ENCODE measurements around the gene SCG3.
A peak's percentile ranks its signal among the peaks of the same experiment; 100 is the strongest.

Gene SCG3

GRCh38 chr15:51735228-51736010 is 54.1 kb downstream of the SCG3 start:
- DNase-seq (ENCODE audit: low spot score) = no peak
- TF ChIP-seq CTCF (IDR thresholded peaks at IDR 0.05; ENCODE audit: borderline replicate concordance, control extremely low read depth, extremely low read depth, insufficient read depth, missing control alignments) = peak; percentile 33
- in situ Hi-C loops (cut with MboI; ENCODE audit: low sequenced_read_pairs, unreplicated experiment) = no loop called here

- in situ Hi-C loops (cut with MboI; ENCODE audit: low sequenced_read_pairs, unreplicated experiment) = no loop called here
- no peak for DNase-seq (ENCODE audit: low spot score)
These were observed 54.8 kb downstream of the SCG3 start for GRCh38 chr15:51736069-51736468.

GRCh38 chr15:51736751-51737521 is 55.6 kb downstream of the SCG3 start:
- no peak for TF ChIP-seq CTCF (IDR thresholded peaks at IDR 0.05; ENCODE audit: borderline replicate concordance, control extremely low read depth, extremely low read depth, insufficient read depth, missing control alignments)
- peak; percentile 57 for DNase-seq (ENCODE audit: low spot score)
- in situ Hi-C loops (cut with MboI; ENCODE audit: low sequenced_read_pairs, unreplicated experiment) = no loop called here

More at GRCh38 chr15:51736069-51736468, 54.8 kb downstream of the SCG3 start:
- TF ChIP-seq CTCF (IDR thresholded peaks at IDR 0.05; ENCODE audit: borderline replicate concordance, control extremely low read depth, extremely low read depth, insufficient read depth, missing control alignments) = no peak

- TF ChIP-seq CTCF (IDR thresholded peaks at IDR 0.05; ENCODE audit: borderline replicate concordance, control extremely low read depth, extremely low read depth, insufficient read depth, missing control alignments) = no peak
- DNase-seq (ENCODE audit: low spot score) = peak; percentile 79
- in situ Hi-C loops (cut with MboI; ENCODE audit: low sequenced_read_pairs, unreplicated experiment) = no loop called here
These were observed 56.4 kb downstream of the SCG3 start, which contains the start of gene LYSMD2 for GRCh38 chr15:51737522-51738305. LYSMD2 (minus strand) TSS chr15:51737655; CDS start chr15:51737622, 33 bp downstream.

- TF ChIP-seq CTCF (IDR thresholded peaks at IDR 0.05; ENCODE audit: borderline replicate concordance, control extremely low read depth, extremely low read depth, insufficient read depth, missing control alignments) = no peak
- in situ Hi-C loops (cut with MboI; ENCODE audit: low sequenced_read_pairs, unreplicated experiment) = no loop called here
- no peak for DNase-seq (ENCODE audit: low spot score)
These were observed 57.2 kb downstream of the SCG3 start for GRCh38 chr15:51738553-51738952.

- no peak for TF ChIP-seq CTCF (IDR thresholded peaks at IDR 0.05; ENCODE audit: borderline replicate concordance, control extremely low read depth, extremely low read depth, insufficient read depth, missing control alignments)
- in situ Hi-C loops (cut with MboI; ENCODE audit: low sequenced_read_pairs, unreplicated experiment) = no loop called here
- DNase-seq (ENCODE audit: low spot score) = no peak
These were observed 57.9 kb downstream of the SCG3 start for GRCh38 chr15:51739061-51739712.
